HG02678 (cell line): ENCODE measurements around the gene FIGNL1.
"Not testable (repeated sequence)": the region's sequence is repeated elsewhere in the genome, so short reads cannot be mapped to it uniquely, and the experiment has no call there.

ENCODE experiments used
- ATAC-seq: cut with Tn5 transposase; IDR thresholded peaks from one replicate; pipeline ENCODE4 v1.9.1; 2021; ENCODE audit warnings: mild to moderate bottlenecking, moderate library complexity; ENCODE audit not compliant: unreplicated experiment

Gene FIGNL1

DNA sequence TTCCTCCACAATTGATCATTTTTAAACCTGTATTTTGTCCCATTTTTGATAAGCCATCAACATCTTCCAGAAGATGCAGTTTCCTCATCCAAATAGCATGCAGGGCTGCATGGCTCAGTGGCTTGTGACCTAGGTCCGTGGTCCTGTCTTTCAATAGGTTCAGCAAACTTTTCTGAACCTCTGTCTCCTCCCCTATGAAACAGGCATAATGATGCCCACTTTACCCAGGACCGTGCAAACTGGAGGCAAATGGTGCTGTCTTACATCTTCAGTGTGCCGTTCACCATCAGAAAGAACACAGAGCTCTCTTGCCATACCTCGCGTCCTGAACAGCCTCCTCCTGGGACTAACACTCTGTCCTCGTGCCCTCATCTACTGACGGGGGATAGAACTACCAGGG lies 22.3 kb upstream of the FIGNL1 start:
- no peak for ATAC-seq

DNA sequence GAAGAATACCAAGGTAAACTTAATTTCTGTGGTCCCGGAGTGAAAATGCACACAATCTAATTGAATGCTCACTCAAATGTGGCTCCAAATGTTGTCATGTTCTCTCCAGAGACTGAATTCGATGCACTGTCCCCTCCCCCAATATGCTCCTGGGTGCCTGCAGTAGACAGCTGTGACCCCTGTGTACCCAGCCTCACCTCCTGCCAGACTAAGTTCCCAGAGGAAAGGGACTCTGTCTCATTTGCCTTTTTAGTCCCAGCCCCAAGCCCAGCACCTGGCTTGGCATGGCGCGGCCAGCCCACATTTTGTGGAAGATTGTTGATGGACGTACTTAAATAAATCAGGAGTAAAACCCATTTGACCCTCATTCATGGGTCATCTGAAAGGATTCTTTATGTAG lies 21.8 kb upstream of the FIGNL1 start:
- ATAC-seq = no peak

DNA sequence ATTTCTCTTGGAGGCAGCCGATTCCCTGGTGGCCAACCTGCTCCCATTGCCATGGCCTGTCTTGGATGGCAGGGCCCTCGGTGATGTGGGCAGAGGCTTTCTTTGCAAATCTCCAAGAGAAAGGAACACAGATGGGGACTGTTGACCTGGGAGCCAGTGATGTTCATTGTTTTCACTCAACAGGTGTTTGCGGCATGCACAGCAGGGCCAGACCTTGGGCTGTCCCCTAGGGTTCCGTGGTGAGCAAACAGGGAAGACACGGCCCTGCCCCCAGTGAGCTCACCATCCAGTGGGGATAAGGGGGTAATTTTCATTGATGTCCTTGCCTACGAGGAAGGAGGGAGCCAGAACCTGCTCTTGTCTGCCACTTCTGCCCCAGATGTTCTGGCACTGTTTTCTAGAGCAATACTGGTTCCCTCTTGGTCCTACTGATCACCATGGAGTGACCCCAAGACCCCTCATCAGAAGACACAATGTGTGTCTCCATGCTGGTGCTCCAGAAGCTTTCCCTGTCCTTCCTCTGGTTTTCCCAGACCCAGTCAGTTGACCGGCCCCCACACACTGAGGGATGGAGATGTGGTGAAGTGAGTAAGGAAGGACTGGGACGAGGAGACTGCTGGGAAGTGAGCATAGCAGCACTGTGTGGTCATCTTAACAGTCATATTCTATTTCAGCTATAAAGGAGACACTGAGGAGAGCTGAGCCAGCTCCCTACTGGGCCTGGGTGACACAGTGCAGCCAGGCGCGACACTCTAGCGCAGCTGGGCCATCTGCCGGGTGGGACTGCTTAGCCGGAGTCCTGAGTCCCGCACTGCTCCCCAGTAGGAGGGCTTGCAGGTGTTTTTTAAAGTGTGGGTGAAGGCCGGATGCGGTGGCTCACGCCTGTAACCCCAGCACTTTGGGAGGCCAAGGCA lies 20.4 kb upstream of the FIGNL1 start:
- ATAC-seq = no peak

DNA sequence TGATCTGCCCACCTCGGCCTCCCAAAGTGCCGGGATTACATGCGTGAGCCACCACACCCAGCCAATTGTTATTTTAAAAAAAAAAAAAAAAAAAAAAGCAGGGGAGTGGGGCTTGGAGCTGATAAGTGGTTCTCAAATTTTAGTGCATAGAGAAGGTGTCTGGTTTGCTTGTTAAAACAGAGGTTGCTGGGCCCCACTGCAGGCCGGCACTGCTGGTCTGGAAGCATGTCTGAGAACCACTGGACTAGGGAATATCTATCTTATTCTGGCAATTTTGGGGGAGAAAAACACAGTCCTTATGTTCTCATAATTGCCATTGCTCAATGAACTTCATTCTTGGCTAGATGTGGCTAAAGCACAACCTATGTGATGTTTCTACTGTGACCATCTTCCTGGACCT lies 19.0 kb upstream of the FIGNL1 start:
- ATAC-seq = no peak

DNA sequence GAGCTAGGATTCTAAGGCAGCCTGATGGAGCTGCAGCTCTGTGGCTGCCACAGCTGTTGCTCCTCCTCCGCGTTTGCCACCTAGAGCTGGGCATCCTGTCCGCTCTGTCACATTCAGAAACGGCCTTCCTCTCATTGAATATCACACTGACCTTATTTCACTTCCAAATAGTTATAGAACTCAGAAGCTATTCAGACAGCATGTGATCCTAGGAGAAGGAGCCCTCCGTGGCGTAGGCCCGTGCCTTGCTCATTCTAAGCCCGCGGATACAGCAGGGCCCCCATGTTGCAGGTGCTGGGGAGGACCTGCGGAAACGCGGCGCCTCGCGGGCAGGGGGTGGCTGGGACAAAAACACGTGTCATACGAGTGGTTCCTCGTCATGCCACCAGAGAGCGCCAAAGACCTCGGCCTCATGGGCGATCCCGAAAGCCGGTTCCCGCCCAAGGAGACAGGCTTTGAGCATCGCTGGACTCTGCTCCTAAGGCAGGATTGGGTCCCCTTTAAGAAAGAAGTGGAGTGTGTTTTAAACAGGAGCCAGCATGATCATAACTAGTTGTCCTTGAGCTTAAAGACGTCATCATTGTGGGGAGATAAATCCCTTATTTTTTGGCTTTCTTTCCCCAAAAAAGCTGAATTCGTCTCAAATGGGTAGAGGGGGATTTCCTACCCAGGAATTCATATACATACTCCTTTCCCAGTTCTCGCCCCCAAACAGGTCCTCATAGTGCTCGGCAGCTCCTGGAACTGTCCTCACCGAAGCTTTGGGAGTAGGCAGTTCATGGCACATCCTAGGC lies 17.9 kb upstream of the FIGNL1 start:
- ATAC-seq = peak; percentile 91

DNA sequence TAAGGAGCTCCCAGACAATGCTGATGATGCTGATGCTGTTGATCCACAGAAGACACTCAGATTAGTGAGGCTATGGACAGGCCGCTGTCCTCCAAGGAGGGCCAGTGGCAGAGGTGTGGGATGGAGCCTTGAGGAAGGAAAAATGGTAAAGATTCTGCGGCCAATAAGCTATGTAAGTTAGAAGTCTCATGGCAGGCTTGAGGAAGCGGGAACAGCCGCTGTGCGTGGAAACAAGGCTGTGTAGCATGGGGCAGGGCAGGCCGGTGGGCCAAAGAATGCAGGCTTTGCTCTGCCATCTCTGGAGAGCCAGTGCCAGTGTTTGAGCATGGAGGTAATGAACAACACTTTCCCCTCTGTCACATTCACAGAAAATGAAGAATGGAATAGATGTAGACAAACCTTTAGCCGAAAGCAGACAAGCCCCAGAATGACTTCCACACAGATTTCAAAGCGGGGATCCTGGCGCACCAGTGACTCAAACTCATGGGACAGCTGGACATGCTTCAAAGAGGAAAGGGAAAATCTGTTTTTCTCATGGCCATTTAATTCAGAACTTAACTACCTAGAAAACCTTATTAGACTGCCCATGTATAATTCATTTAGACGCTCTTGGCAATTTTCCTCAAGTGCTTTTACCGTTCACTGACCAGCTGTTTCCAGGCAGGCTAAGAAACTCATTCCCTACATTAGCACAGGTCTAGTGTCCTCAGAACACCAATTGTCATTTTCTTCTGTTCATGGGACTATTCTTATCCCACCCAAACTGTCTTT lies 16.9 kb upstream of the FIGNL1 start:
- no peak for ATAC-seq

DNA sequence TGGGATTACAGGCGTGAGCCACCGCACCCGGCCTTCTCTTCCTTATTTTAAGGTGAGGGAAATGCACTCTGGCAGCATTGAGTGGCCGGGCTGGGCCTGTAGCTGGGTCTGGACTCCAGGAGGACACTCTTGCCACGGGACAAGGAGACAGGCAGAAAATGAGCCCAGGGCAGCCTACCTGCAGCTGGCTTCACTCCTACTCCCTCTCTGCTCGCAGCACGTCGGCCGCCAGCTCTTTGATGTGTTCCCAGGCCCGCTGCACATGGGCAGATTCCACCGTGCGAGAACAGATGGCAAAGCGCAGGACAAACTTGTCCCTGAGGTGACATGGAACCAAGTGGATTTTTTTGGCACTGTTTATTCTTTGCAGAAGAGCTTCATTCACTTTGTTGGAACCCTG lies 12.9 kb upstream of the FIGNL1 start:
- ATAC-seq = no peak

DNA sequence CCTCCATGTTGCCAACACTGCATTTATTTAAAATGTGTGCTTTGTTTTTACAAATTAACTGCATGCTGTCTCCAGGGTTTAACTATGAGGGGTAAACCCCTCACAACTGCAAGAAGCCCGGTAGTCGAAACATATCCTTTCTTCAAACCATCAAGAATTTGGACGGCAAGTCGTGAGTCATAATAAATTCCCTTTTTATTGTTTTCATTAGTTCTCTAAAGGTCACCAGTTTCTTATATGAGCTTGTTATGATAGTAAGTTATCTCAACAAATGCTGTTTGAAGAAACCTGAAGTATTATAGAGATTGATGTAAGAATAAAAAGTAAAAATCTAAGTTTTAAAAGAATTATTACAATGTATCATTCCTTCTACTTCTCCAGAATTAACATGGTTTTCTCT lies 12.2 kb upstream of the FIGNL1 start:
- ATAC-seq = no peak

DNA sequence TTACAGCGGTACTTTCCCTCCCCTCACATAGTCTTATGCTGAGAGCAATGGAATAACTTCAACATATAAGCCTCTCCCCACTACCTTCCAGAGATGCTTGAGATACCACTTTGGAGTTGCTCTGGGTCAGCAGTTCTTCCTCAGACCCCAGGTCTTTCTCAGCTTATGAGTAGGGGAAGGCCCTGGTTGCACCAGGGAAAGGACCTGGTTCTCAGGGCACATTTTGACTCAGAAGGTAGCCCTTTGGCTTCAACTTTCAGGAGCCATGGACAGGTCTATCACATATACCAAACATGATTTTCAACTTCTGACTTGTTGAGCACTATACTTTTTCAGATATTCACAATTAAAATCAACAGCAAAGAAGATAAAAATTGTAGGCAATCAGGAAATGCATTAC lies 11.5 kb upstream of the FIGNL1 start:
- no peak for ATAC-seq

DNA sequence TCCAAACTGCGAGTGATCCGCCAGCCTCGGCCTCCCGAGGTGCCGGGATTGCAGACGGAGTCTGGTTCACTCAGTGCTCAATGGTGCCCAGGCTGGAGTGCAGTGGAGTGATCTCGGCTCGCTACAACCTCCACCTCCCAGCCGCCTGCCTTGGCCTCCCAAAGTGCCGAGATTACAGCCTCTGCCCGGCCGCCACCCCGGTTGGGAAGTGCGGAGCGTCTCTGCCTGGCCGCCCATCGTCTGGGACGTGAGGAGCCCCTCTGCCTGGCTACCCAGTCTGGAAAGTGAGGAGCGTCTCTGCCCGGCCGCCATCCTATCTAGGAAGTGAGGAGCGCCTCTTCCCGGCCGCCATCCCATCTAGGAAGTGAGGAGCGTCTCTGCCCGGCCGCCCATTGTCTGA lies 9.0 kb upstream of the FIGNL1 start:
- ATAC-seq = not testable (repeated sequence)

DNA sequence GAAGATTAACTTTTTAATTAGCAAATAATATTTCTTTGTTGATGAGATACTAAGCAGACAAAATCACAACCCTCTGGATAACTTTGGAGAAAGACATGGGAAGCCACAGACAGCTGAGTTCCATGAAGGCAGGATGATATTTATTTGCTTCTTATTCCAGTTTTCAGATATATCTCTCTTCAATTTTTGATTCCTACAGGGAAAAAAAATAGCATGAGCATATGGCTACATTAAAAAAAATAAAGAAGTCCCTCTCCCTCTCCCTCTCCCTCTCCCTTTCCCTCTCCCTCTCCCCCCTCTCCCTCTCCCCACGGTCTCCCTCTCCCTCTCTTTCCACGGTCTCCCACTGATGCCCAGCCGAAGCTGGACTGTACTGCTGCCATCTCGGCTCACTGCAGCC lies 8.5 kb upstream of the FIGNL1 start:
- not testable (repeated sequence) for ATAC-seq

DNA sequence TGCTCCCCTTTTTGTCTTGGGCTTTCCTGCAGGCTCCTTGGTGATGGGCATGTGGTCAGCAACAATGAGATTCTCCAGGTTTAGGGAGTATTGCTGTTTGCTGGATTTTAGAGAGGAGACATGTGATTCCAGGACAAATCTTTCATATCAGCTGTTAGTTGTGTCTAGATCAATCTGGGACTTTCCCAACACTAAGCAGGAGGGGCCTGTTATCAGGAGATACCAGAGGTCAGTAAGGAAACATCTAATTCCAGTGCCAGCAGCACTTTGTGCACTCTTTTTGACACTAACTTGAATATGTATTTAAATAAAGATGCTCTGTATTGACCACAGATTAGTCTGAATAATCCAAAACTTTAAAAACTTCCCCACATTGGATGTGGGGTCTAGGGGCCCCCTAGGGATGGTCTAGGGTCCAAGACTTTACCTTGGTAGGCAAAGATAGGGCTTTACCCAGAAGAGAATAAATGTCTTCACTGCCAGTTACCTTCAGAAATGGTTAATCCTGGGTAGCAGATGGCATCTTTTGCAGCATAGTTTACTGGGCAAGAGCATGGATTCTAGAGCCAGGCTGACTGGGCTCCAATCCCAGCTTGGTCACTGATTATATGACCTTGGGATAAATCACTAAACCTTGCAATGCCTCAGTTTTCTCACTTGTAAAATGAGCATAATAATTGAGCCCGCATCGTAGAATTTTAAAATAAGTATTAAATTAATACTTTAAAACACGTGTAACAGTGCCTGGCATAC lies 6.4 kb upstream of the FIGNL1 start:
- no peak for ATAC-seq

DNA sequence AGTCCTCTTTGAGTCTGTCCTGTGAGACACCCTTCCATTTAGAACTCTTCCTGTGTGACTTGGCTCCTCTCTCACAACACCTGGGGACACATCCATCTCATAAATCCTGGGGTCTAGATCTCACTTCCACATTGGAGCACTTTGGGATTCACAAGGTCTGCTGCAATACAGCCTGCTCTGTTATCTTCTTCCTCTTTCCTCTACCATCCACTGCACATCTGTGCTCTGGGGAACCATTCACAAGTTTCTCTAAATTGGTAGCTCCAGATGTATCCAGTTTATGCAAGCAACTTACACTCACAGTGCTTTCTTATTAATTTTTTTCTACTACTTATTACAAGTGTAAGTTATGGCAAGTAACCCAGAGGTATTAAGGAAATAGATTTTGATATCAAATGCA lies 5.5 kb upstream of the FIGNL1 start:
- no peak for ATAC-seq

DNA sequence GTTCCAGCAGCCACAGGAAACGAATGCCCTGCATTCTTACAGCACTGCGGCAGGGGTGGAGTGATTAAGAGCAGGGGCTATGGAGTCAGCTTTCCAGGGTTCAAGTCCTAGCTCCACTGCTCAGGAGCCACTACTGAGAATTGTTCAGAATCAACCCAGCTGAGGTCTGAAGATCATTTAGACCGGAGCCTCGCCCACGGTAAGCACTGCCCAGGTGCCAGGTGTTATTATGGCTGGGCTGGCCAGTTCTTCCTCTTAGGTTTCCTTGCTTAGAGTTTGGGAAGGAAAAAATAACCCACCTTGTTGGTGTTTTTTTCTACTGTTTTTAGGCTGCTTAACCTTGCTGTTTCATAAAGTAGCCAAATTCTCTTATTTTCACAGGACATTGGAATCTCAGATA lies 4.8 kb upstream of the FIGNL1 start:
- ATAC-seq = no peak

DNA sequence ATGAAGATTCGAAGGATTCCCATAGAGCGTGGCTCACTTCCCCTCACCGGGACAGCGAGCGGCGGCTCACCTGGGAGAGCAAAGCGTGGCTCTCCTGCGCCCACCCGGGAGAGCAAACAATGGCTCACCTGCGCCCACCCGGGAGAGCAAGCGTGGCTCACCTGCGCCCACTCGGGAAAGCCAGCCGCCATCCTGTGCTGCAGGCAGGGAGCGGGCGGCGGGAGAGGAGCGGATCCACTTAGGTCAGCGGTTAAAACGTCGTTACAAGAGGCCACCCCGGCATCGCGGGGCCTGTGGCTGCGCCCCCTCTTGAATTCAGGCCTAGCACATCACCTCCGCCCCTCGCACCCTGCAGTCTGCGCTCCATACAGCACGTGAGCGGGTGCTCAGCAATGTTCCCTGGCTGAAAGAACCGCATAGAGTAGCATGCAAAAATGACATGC lies 461 bp upstream of the FIGNL1 start:
- no peak for ATAC-seq

DNA sequence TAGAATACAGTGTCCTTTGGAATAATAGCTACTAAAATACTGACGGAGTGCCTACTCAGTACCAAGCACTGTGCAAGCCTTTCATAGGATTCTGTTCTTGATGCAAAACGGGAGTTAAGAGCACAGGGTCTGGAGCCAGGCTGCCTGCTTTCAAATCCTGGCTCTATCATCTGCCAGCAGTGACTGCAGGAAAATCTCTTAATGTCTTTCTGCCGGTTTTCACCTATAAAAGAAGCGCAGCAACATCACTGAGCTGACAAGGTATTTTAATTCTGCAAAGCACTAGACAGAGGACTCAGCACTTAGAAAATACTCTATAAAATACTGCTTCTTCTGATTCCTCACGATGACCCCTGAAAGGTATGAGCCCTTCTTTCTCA lies 659 bp downstream of the FIGNL1 start:
- ATAC-seq = no peak

DNA sequence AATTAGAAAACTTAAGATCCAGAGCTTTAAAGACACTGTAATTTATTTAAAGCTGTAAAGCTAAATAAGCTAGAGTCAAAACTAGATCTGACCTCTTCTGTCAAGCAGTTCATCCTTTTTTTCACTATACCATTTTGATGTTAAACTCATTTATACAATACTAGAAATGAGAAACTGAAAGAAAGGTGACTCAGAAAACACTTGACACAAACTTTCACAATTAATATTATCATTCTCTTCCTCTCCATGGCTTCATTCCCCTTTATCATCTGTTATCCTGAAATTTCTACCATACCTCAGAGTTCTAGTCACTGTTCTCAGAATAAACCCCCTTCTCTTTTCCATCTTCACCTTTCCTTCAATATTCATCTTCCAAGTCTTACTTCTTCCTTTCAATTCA lies 1.3 kb downstream of the FIGNL1 start:
- peak; percentile 29 for ATAC-seq

DNA sequence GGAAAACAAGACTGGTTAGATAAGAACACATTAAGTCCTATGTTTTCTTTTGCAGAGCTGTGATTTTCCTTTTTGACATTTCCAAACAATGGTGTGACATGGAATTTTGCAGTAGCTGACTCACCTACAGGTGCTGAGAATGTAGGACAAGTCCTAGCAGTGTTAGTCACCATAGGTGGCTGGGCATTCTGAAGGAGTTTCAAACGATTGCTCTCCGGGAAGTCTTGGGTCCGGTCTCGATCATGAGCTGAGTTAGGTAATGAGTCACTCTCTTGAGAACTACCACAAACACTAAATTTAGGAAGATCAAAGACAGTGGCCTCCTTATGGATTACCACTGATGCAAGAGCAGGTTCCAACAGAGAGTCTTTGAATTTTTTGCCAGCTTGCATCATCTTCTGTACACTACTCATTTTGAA lies 3.6 kb downstream of the FIGNL1 start:
- ATAC-seq = peak; percentile 36

DNA sequence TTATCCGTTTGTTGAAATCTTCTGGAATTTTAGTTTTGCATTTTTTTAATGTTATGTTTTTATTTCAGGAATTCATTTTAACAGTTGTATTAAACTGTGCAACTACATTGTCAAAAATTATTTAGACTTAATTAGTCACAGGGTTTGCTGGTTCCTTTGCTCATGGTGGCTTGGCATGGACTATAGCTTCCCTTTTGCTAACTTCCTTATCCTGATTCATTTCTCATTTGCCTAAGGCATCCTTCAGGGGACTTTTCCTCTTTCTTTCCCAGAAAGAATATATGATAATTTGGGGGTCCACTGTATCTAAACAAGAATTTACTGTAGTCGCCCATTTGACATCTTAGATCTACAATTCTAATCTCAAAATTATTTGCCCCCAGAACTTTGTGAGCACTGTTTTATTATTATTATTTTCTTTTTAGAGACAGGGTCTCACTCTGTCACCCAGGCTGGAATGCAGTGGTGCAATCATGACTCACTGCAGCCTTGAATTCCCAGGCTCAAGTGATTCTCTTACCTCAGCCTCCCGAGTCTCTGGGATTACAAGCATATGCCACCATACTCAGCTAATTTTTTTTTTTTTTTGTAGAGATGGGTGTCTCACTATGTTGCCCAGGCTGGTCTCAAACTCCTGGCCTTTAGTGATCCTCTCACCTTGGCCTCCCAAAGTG lies 13.9 kb downstream of the FIGNL1 start:
- no peak for ATAC-seq

DNA sequence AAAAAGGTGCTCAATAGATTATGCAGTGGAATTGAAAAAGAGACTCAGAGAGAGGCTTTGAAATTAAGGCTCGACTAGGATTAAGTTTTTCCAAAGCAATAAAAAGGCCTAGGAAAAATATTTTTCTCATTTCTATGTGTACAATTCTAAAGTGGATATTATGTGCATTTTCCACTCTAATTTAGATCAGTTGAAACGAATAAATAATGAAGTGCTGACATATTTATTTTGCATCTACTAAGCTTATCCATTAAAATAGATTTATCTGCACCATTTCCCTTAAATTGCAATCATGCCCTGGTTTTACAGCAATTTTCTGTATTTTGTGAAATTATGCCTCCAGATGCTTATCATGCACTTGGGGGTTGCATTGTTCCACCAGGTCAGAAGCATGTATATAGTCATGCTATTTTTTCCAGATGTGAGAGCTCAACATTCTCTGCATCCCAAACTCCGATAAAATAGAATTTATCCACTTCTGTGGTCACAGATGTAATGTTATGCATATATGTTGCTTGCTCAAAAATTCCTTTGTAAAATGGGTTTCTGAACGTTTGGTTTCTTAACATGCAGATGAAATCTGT lies 18.3 kb downstream of the FIGNL1 start:
- ATAC-seq = no peak
